GM13976 (cell line): ENCODE data around the gene ATXN8OS.

ENCODE experiments used
- DNase-seq: peaks from one replicate; pipeline ENCODE4 v3.0.0; 2012; ENCODE audit warnings: low spot score
- CTCF ChIP-seq: IDR thresholded peaks from 2 replicates; pipeline ENCODE4 v1.5.1; 2012; ENCODE audit warnings: borderline replicate concordance, mild to moderate bottlenecking; ENCODE audit not compliant: insufficient read depth; ENCODE audit errors: extremely low read depth, missing control alignments, control extremely low read depth
- in situ Hi-C: fragments of 300-500 bp; cut with MboI; formaldehyde crosslinking; loops from one replicate; pipeline ENCODE4 v1.12.0; 2022; ENCODE audit warnings: low sequenced_read_pairs, mixed read lengths, inconsistent platforms; ENCODE audit not compliant: unreplicated experiment

Gene ATXN8OS

GRCh38 chr13:70170689-70171088, 63.1 kb downstream of the ATXN8OS start:
- DNase-seq: no peak
- TF ChIP-seq CTCF: no peak
- in situ Hi-C loops: no loop called here

GRCh38 chr13:70171151-70171550, 63.5 kb downstream of the ATXN8OS start:
- in situ Hi-C loops: no loop called here
- no peak for DNase-seq
- TF ChIP-seq CTCF: no peak

- in situ Hi-C loops: no loop called here
- no peak for TF ChIP-seq CTCF
- DNase-seq: no peak
These were observed 65.4 kb downstream of the ATXN8OS start for GRCh38 chr13:70172946-70173597.

GRCh38 chr13:70173598-70173959, 66.0 kb downstream of the ATXN8OS start:
- in situ Hi-C loops: no loop called here
- no peak for DNase-seq
- TF ChIP-seq CTCF: no peak

- DNase-seq: no peak
- no peak for TF ChIP-seq CTCF
- in situ Hi-C loops: no loop called here
These were observed 70.7 kb downstream of the ATXN8OS start for GRCh38 chr13:70178346-70178745.
